HG02870 (cell line): Measurements from ENCODE around the gene METTL16.
"Not testable (repeated sequence)": the region's sequence is repeated elsewhere in the genome, so short reads cannot be mapped to it uniquely, and the experiment has no call there.

Experiments used
- ATAC-seq: cut with Tn5 transposase; IDR thresholded peaks from one replicate; pipeline ENCODE4 v1.9.1; 2021; ENCODE audit warnings: mild to moderate bottlenecking, moderate library complexity; ENCODE audit not compliant: unreplicated experiment

Gene METTL16

DNA sequence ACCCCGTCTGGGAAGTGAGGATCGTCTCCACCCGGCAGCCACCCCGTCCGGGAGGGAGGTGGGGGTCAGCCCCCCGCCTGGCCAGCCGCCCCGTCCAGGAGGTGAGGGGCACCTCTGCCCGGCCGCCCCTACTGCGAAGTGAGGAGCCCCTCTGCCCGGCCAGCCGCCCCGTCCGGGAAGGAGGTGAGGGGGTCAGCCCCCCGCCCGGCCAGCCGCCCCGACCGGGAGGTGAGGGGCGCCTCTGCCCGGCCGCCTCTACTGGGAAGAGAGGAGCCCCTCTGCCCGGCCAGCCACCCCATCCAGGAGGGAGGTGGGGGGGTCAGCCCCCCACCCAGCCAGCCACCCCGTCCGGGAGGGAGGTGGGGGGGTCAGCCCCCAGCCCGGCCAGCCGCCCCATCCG, 4.7 kb downstream of the METTL16 start:
- not testable (repeated sequence) for ATAC-seq

DNA sequence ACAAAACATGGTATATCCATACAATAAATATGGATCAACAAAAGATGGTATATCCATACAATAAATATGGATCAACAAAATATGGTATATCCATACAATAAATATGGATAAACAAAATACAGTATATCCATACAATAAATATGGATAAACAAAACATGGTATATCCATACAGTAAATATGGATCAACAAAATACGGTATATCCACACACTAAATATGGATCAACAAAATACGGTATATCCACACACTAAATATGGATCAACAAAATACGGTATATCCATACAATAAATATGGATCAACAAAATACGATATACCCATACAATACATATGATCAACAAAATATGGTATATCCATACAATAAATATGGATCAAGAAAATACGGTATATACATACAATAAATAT, 8.1 kb downstream of the METTL16 start:
- ATAC-seq = no peak

DNA sequence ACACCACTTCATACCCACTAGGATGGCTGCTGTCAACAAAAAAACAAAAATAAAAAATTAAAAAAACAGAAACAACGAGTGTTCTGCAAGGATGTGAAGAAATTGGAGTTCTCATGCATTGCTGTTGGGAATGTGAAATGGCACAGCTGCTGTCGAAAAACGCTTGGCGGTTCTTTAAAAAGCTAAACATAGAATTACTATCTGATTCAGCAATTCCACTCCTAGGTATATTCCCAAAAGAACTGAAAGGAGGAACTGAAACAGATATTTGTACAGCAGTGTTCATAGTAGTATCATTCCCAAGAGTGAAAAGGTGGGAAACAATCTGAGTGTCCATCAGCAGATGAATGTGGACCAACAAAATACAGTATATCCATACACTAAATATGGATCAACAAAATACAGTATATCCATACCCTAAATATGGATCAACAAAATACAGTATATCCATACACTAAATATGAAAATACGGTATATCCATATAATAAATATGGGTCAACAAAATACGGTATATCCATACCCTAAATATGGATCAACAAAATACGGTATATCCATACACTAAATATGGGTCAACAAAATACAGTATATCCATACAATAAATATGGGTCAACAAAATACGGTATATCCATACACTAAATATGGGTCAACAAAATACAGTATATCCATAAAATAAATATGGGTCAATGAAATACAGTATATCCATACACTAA, 8.7 kb downstream of the METTL16 start:
- ATAC-seq = no peak

DNA sequence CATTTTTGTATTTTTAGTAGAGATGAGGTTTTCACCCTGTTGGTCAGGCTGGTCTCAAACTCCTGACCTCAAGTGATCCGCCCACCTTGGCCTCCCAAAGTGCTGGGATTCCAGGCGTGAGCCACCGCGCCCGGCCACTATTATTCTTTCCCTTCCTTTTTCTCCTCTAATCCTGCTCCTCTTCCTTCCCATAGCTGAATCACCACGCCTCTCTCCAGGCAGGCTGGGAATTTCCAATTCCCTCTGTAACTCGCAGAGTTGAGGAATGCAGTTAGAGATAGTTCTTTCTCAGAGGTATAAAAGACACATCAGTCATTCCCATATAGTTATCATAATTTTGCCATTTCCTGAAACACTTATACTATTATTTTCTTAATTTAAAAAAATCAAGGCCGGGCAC, 11.2 kb downstream of the METTL16 start:
- no peak for ATAC-seq

DNA sequence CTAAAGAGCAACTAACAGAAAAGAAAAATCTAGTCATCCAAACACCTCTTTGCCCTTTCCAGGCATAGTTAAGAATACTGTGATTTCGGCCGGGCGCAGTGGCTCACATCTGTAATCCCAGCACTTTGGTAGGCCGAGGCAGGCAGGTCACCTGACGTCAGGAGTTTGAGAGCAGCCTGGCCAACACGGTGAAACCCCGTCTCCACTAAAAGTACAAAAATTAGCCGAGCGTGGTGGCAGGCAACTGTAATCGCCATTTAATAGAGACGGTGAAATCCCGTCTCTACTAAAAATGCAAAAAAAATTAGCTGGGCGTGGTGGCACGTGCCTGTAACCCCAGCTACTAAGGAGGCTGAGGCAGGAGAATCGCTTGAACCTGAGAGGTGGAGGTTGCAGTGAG, 22.4 kb downstream of the METTL16 start:
- not testable (repeated sequence) for ATAC-seq

DNA sequence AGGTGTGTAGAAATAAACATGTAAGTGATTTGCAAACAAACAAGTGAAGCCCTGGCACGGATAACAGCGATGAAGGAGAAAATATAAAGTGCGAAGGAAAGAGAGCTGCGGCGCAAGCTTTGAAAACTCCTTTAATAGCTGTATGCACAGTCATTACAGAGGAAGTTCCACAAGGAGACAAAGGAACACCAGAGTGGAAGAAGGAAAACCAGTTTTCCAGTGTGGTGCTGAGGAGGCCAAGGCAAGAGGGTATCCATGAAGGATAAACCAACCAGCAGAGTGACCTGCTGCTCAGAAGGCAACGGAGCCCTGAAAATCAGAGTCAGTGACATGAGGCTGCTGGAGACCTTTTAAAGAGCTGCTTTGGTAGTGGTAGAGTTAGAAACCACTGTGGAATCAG, 24.4 kb downstream of the METTL16 start:
- no peak for ATAC-seq

DNA sequence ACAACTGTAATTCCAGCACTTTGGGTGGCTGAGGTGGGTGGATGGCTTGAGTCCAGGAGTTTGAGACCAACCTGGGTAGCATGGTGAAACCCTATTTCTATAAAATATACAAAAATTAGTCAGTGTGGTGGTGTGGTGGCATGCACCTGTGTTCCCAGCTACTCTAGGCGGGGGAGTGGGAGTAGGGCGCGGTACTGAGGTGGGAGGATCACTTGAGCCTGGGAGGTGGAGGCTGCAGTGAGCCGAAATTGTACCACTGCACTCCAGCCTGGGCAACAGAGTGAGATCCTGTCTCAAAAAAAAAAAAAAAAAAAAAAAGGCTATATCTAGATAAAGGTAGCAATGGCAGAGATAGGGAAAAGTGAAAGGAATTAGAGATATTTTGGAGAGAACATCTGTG, 25.0 kb downstream of the METTL16 start:
- not testable (repeated sequence) for ATAC-seq

DNA sequence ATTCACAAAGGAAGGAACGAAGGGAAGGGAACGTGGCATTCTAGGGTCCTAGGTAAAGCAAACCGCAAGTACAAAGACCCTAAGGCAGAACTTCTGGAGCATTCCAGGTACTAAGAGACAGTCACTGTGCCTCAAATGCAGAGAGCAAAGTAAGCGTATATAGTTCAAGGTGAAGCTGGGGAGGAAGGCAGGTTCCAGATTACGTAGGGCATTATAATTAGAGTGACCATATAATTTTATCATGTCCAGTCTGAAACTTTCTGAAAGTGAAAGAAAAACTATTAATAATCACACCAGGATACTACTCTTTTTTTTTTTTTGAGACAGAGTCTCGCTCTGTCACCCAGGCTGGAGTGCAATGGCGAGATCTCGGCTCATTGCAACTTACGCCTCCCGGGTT, 25.7 kb downstream of the METTL16 start:
- no peak for ATAC-seq

DNA sequence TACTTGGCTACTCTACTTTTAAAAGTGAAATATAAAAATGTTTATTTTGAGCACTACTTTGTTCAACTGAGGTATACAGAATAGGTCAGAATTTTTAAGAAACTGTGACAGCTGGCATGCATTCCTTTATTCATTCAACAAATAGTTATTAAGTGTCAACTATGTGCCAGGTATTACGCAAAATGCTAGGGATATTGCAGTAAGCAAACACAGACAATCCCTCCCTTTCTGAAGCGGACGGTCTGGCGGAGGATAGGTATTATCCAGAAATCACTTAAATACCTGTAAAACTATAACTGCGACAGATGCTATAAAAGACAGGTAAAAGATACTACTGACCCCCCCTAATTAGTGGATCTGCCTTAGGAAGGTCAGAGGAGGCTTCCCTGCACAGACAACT, 26.1 kb downstream of the METTL16 start:
- ATAC-seq = no peak

DNA sequence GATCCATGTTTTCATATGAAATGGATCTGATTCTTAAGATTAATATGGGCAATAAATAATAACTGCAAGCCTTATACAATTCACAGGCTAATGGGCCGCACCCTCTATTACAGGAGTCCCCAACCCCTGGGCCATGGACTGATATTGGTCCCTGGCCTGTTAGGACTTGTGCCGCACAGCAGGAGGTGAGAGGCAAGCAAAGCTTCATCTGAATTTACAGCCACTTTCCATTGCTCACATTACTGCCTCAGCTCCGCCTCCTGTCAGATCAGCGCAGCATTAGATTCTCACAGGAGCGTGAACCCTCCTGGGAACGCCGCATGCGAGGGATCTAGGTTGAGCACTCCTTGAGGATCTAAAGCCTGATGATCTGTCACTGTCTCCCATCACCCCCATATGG, 26.8 kb downstream of the METTL16 start:
- no peak for ATAC-seq

DNA sequence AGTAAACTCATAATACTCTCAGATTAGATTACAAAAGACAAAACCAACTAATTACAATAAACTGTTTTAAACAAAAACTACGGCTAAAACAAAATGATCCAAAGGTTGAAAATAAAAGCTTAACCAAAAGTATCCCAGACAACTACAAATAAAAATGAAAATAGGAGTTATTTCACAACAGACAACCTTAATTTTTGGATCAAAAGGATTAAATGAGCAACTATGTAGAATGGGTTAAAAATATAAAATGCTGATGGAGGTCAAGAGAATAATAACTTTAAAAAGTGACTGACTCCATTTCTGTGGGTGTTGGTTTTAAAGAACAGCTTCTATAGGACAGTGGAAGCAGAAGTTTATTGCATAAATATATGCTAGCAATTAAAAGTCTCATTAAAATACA, 28.6 kb downstream of the METTL16 start:
- no peak for ATAC-seq

DNA sequence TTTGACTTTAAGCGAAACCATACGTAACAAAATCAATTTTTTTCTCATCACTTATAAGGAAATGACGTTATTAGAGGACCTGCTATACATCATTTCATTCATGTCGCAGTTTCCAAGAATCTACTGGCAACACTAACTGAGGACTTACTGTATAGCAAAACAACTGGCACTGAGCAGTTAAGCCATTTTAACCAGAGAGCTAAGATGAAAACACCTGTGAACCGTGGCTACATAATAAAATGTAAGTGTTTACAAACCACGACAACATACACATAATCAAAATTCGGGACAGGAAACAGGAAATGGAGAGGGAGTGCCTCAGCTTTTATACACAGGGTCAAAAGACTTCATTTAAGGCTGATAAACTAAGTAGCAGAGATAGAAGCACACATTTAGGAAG, 29.5 kb downstream of the METTL16 start:
- ATAC-seq = no peak

DNA sequence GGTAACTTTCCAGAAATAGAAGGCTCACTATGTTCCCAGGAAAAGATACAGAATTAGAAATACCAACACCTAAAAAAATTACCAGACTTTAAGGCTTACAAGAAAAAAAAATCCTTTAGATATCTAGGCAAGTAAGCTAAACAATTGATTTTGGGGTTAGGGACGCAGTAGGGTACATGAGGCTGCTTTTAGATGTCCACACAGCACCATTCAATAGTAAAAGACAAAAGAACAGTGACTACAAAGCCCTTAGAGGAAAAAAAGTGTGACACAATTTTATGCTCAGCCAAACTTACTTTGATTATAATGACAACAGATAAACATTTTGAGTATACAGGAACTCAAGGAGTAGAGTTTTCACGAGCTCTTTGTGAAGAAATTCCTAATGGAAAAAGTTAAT, 29.9 kb downstream of the METTL16 start:
- no peak for ATAC-seq

DNA sequence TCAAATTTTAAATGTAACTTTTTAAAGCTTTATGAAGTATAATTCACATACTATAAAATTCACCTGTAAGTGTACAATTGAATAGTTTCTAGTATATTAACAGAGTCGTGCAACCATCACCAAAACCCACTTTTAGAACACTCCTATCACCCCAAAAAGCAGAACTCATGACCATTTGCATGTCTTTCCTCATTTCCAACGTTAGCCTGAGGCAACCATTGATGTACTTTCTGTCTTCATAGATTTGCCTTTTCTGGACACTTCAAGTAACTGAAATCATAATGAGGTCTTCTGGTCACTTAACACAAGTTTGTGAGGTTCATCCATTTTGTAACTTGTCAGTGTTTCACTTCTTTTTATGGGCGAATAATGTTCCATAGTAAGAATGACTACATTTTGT, 33.2 kb downstream of the METTL16 start:
- no peak for ATAC-seq

DNA sequence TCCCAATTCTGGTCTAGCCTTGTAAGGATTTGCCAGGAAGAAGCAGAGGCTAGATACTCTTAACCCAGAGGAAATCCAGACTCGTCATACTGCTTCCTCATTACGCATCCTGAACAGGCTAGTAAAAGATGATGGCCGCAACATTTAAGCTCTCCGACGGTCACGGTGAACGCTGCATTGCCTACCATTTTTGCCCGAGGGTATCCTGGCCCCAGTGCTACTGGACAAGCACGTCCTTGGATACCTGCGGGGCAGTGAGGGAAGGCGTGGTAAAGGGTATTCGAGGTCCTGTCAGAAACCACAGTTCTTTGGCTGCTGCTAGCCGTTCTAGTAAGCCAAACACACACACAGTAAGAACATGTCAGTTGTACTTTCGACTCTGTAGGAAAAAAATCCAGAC, 36.6 kb downstream of the METTL16 start:
- no peak for ATAC-seq

DNA sequence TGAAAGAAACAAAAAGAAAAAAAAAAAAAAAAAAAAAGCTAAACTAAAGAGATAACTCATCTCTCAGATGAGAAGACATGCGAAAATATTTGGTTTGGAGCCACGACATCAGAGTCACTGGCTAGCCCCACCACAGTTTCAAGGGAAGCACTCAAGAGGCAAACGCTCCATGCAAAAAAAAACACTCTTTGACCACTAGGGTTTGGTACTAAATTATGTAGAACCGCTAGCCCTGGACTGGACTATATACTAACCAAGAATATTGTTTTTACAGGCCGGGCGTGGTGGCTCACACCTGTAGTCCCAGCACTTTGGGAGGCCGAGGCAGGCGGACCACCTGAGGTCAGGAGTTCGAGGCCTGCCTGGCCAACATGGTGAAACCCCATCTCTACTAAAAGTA, 37.3 kb downstream of the METTL16 start:
- no peak for ATAC-seq

DNA sequence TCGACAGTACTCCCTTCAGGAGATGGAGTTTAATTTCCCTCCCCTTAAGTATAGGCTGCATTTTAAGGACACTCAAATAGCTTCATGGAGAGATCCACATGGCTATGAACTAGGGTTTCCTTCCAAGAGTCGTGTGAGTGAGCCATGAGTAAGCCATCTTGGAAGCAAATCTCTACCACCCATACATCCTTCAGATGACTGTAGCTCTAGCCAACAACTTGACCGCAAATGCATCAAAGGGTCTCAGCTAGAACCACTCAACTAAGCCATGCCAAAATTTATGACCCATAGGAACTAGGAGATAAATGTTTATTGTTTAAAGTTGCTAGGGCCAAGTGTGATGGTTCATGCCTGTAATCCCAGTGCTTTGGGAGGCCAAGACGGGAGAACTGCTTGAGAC, 43.4 kb downstream of the METTL16 start:
- ATAC-seq = no peak

DNA sequence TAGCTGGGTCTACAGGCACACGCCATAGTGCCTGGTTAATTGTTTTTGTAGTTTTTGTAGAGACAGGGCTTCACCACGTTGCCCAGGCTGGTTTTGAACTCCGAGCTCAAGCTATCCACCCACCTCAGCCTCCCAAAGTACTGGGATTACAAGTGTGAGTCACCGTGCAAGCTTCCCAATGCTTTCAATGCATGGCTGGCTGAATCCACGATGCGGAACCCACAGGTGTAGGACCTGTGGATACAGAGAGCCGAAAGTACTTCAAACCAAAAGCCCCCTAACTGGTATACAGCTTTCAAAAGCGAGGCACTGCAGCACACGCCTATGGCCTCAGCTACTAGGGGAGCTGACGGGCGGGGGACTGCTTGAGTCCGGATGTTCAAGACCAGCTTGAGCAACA, 44.8 kb downstream of the METTL16 start:
- no peak for ATAC-seq

DNA sequence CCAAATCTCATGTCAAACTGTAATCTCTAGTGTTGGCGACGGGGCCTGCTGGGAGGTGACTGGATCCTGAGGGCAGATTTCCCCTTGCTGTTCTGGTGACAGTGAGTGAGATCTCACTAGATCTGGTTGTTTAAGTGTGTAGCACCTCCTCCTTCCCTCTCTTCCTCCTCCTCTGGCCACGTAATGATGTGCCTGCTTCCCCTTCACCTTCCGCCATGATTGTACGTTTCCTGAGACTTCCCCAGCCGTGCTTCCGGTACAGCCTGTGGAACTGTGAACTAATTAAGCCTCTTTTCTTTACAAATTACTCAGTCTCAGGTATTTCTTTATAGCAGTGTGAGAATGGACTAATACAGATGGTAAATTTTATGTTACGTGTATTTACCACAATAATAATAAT, 49.2 kb downstream of the METTL16 start:
- ATAC-seq = no peak

DNA sequence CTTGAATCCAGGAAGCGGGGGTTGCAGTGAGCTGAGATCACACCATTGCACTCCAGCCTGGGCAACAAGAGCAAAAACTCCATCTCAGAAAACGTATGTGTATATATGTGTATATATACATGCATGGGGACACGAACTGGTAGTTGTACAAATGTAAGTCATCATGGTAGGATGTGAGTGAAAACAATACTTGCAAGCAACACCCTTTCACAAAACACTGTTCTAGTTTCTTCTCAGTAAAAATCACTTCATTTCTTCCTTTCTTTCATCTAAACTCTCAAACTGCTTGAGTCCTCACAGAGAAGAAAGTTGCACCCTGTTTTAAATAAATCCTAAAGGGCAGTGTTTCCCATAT, 51.8 kb downstream of the METTL16 start:
- ATAC-seq = no peak

DNA sequence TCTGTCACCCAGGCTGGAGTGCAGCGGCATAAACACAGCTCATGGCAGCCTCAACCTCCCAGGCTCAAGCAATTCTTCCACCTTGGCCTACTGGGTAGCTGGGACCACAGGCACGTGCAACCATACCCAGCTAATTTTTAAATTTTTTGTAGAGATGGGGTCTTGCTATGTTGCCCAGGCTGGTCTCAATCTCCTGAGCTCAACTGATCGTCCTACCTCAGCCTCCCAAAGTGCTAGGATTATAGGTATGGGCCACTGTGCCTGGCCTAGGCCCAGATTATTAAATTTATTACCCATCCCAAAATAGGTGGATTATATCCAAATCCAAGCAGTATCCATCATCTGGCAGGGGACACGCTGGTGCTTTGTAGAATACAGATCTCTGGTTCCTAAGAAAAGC, 53.8 kb downstream of the METTL16 start:
- ATAC-seq = no peak

DNA sequence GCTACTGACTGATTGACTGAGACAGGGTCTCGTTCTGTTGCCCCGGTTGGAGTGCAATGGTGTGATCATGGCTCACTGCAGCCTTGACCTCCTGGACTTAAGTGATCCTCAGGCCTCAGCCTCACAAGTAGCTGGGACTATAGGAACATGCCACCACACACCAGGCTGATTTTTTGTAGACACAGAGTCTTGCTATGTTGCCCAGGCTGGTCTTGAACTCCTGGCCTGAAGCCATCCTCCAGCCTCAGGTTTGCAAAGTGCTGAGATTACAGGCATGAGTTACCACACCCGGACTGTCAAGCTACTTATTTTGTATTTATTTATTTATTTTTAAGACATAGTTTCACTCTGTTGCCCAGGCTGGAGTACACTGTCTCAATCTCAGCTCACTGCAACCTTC, 55.2 kb downstream of the METTL16 start:
- ATAC-seq = no peak

DNA sequence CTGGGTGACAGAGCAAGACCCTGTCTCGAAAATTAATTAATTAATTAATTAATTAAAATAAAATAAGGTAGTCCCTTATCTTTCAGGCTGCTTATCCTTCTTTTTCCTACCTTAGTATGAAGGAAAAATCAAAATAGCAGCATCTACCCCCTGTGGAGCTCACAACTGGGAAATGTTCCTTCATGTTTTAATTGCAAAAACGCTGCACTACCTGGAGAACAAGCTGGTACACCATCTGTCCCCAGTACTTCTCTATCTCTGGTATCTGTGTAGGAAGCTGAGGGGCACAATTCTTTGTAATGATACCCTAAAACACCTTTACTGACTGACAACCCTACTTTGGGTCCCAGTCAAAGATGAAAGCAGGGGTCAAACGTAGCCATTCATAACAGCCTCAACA, 55.7 kb downstream of the METTL16 start:
- ATAC-seq = no peak

DNA sequence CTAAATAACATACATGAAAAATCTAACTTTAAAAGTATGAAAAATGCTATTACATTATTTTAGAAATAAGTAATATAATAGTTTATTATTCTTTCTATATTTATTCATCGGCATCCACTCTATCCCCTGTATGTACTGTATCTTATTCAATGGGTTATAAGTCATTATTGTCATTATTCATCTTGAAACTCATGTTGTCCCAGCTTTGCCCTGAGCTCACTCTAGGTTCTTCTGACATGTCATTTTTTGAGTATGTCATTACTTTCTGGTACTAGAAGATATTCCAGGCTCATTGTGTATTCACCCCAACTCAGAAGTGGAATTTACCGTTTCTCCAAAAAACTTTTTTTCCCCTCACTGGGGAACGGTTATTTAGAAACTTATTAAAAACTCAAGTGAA, 57.8 kb downstream of the METTL16 start:
- no peak for ATAC-seq
